ENCODE data around the gene SLC49A3. TPM values are rescaled to one million over a fixed set of nuclear protein-coding genes. Genes with fewer than 3 reads are reported as not detected.

SLC49A3 gene
- total and polyA plus RNA-seq, 2 of the 8 experiments (the other 6 are each of a cell fraction or from before 2014, with no cell fraction given) = 5.0 to 8.8 TPM

- no peak for TF ChIP-seq CHD7 (IDR thresholded peaks at IDR 0.05; ENCODE audit: insufficient replicate concordance, low read length)
- TF ChIP-seq EGR1 (IDR thresholded peaks at IDR 0.05; ENCODE audit: borderline replicate concordance, low read depth, low read length) = no peak
- no peak for TF ChIP-seq BCL11A (IDR thresholded peaks at IDR 0.05; ENCODE audit: low read depth in 2 of 2, low read length in 2 of 2)
- no peak for TF ChIP-seq USF2 (IDR thresholded peaks at IDR 0.05; ENCODE audit: low read length)
- TF ChIP-seq RFX5 (IDR thresholded peaks at IDR 0.05; ENCODE audit: borderline replicate concordance, low read depth, low read length) = no peak
- no peak for TF ChIP-seq SP4 (IDR thresholded peaks at IDR 0.05; ENCODE audit: low read length)
- TF ChIP-seq JUND (IDR thresholded peaks at IDR 0.05; ENCODE audit: low read length) = no peak
- no peak for TF ChIP-seq CTCF (IDR thresholded peaks at IDR 0.05; ENCODE audit: control extremely low read depth in 1 of 3, insufficient read depth in 1 of 3, low read depth in 1 of 3, low read length in 3 of 3)
These were observed 42.5 kb downstream of the SLC49A3 start (continued) for GRCh38 chr4:646460-646859.

Data from H1 (cell line).